NCI-H1092 treated with DMSO at 0.1 percent for 48 hours (cell line): Measurements from ENCODE around the gene TMEM200B.
A peak's percentile ranks its signal among the peaks of the same experiment; 100 is the strongest.
"Not testable (repeated sequence)": the region's sequence is repeated elsewhere in the genome, so short reads cannot be mapped to it uniquely, and the experiment has no call there.

Experiments
- DNase-seq: peaks from one replicate; lab custom pipeline; 2025; lab: John Stamatoyannopoulos, UW

The TMEM200B gene

GRCh38 chr1:29133861-29134694, 10.4 kb upstream of the TMEM200B start:
- DNase-seq: no peak

- DNase-seq: not testable (repeated sequence)
Measured at GRCh38 chr1:29131056-29131455, 7.4 kb upstream of the TMEM200B start.

- no peak for DNase-seq
Measured at GRCh38 chr1:29129916-29130315, 6.2 kb upstream of the TMEM200B start.

GRCh38 chr1:29128739-29129138, 5.0 kb upstream of the TMEM200B start:
- DNase-seq: no peak

- no peak for DNase-seq
Measured at GRCh38 chr1:29126198-29126597, 2.5 kb upstream of the TMEM200B start.

- DNase-seq: no peak
Measured at GRCh38 chr1:29125788-29126187, 2.1 kb upstream of the TMEM200B start.

GRCh38 chr1:29125237-29125641, 1.5 kb upstream of the TMEM200B start:
- DNase-seq: no peak

- no peak for DNase-seq
Measured at GRCh38 chr1:29124366-29125236, 898 bp upstream of the TMEM200B start.

GRCh38 chr1:29123053-29123886, 433 bp downstream of the TMEM200B start:
- no peak for DNase-seq

- no peak for DNase-seq
Measured at GRCh38 chr1:29122682-29123052, 1.0 kb downstream of the TMEM200B start.

GRCh38 chr1:29121936-29122681, 1.6 kb downstream of the TMEM200B start:
- DNase-seq: no peak

GRCh38 chr1:29121516-29121935, 2.2 kb downstream of the TMEM200B start:
- no peak for DNase-seq

- peak; percentile 44 for DNase-seq
Measured at GRCh38 chr1:29120947-29121485, 2.7 kb downstream of the TMEM200B start.

GRCh38 chr1:29120367-29120766, 3.3 kb downstream of the TMEM200B start:
- no peak for DNase-seq

- DNase-seq: no peak
Measured at GRCh38 chr1:29119121-29119929, 4.4 kb downstream of the TMEM200B start.

- no peak for DNase-seq
Measured at GRCh38 chr1:29117381-29117780, 6.3 kb downstream of the TMEM200B start.

GRCh38 chr1:29114654-29115053, 9.0 kb downstream of the TMEM200B start:
- no peak for DNase-seq

GRCh38 chr1:29113413-29114117, 10.1 kb downstream of the TMEM200B start:
- no peak for DNase-seq

- no peak for DNase-seq
Measured at GRCh38 chr1:29112705-29113412, 10.8 kb downstream of the TMEM200B start.
